CD8-positive, alpha-beta memory T cell (primary cell): ENCODE measurements around the gene PTAFR. TPM values are rescaled to one million over a fixed set of nuclear protein-coding genes. Genes with fewer than 3 reads are reported as not detected.

Experiments
- CTCF ChIA-PET: fragments of 350-600 bp; sonication (Branson Sonifier 250); formaldehyde crosslinking; loops from one replicate; lab custom pipeline; 2021; ENCODE audit warnings: antibody characterized with exemption; lab: Charles Lee
- POLR2A ChIA-PET: fragments of 350-600 bp; sonication (Branson Sonifier 250); formaldehyde crosslinking; loops from one replicate; lab custom pipeline; 2021; ENCODE audit warnings: antibody characterized with exemption; lab: Charles Lee
- DNase-seq, 5 donors: peaks; one replicate each; pipeline versions ENCODE4 v3.0.0 to v3.0.0-alpha.2; 2020 to 2022; ENCODE audit warnings: mixed read lengths in 1 of 5
- H3K27ac ChIP-seq: one replicate; pipeline ENCODE4 v1.7.0; 2013; ENCODE audit warnings: low read depth, mild to moderate bottlenecking, low read length, moderate library complexity
- H3K27me3 ChIP-seq: 2 replicates; pipeline ENCODE4 v1.7.0; 2013; ENCODE audit warnings: low read length, mild to moderate bottlenecking; ENCODE audit not compliant: insufficient read depth, poor library complexity, severe bottlenecking
- H3K36me3 ChIP-seq: 2 replicates; pipeline ENCODE4 v1.7.0; 2013; ENCODE audit warnings: mild to moderate bottlenecking, low read length, moderate library complexity; ENCODE audit not compliant: insufficient read depth
- H3K4me1 ChIP-seq: 2 replicates; pipeline ENCODE4 v1.7.0; 2013; ENCODE audit warnings: mild to moderate bottlenecking, low read length, moderate library complexity; ENCODE audit not compliant: insufficient read depth
- H3K4me3 ChIP-seq: 2 replicates; pipeline ENCODE4 v1.7.0; 2013; ENCODE audit warnings: mild to moderate bottlenecking, low read length
- H3K9me3 ChIP-seq: 2 replicates; pipeline ENCODE4 v1.7.0; 2013; ENCODE audit warnings: mild to moderate bottlenecking, low read length
- H3K27ac Mint-ChIP-seq, 8 donors: one replicate each; pipeline ENCODE4 v1.8.0; 2020 to 2021; ENCODE audit warnings: mixed read lengths in 8 of 8, mild to moderate bottlenecking in 6 of 8, inconsistent platforms in 3 of 8, moderate library complexity in 3 of 8
- H3K27me3 Mint-ChIP-seq, 2 donors: one replicate each; pipeline ENCODE4 v1.8.0; 2020 to 2021; ENCODE audit warnings: mixed read lengths in 2 of 2, mild to moderate bottlenecking in 1 of 2, moderate library complexity in 1 of 2
- H3K36me3 Mint-ChIP-seq, 3 donors: one replicate each; pipeline ENCODE4 v1.8.0; 2020 to 2021; ENCODE audit warnings: mixed read lengths in 3 of 3, inconsistent platforms in 1 of 3, mild to moderate bottlenecking in 1 of 3
- H3K4me1 Mint-ChIP-seq, 3 donors: one replicate each; pipeline ENCODE4 v1.8.0; 2020 to 2021; ENCODE audit warnings: mixed read lengths in 3 of 3, inconsistent platforms in 1 of 3, mild to moderate bottlenecking in 1 of 3
- H3K4me3 Mint-ChIP-seq, 7 donors: one replicate each; pipeline ENCODE4 v1.8.0; 2020 to 2021; ENCODE audit warnings: mixed read lengths in 7 of 7, mild to moderate bottlenecking in 6 of 7, moderate library complexity in 4 of 7, inconsistent platforms in 2 of 7
- H3K9me3 Mint-ChIP-seq, 5 donors: one replicate each; pipeline ENCODE4 v1.8.0; 2020 to 2022; ENCODE audit warnings: mixed read lengths in 5 of 5, mild to moderate bottlenecking in 3 of 5, moderate library complexity in 2 of 5, inconsistent platforms in 1 of 5
- polyA plus RNA-seq: library from polyadenylated mRNA; unstranded; fragments of 300-500 nt; fragmentation: Illumina TruSeq; gene quantifications from one replicate; pipeline ENCODE4 v1.2.3, GENCODE V29; 2021
- total RNA-seq, 2 experiments: library from RNA; stranded (reverse); gene quantifications; one replicate each; pipeline ENCODE4 v1.2.3, GENCODE V29; 2021

The PTAFR gene
- total and polyA plus RNA-seq, 3 experiments from 2014 or later, result 0.58 to 1.1 (median 0.59) TPM

DNA sequence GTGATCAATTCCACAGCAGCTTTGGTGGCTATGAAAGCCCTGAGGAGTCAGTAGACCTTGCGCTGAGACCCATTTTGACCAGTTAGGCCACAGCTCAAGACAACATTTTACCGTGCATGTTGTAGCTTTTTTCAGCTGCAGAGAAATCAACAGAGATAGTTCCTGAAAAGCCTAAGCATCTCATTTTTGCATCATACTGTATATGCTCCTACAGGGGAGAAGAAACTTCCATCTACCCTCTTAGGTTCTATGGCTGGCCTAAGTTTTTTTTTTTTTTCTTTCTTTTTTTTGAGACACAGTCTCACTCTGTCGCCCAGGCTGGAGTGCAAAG, 63.3 kb downstream of the PTAFR start:
- POLR2A ChIA-PET, result no interaction called here
- no peak for DNase-seq
- Mint-ChIP-seq H3K4me1 (peaks cover 6 to 10% (median 8%) of the 10 kb centered on the region in 3 donors), H3K4me3 (no peak overlapping the region), H3K36me3 (no peaks in the 10 kb centered on the region), H3K9me3 (no peaks in the 10 kb centered on the region), H3K27ac (no peak overlapping the region), H3K27me3 (peaks cover 0 to 4% of the 10 kb centered on the region in 2 donors)
- Histone ChIP-seq H3K9me3 (no peaks in the 10 kb centered on the region), H3K4me1 (peaks cover 10% of the 10 kb centered on the region), H3K36me3 (no peaks in the 10 kb centered on the region), H3K27ac (no peak overlapping the region), H3K27me3 (no peaks in the 10 kb centered on the region), H3K4me3 (no peak overlapping the region)
- CTCF ChIA-PET, result no interaction called here

DNA sequence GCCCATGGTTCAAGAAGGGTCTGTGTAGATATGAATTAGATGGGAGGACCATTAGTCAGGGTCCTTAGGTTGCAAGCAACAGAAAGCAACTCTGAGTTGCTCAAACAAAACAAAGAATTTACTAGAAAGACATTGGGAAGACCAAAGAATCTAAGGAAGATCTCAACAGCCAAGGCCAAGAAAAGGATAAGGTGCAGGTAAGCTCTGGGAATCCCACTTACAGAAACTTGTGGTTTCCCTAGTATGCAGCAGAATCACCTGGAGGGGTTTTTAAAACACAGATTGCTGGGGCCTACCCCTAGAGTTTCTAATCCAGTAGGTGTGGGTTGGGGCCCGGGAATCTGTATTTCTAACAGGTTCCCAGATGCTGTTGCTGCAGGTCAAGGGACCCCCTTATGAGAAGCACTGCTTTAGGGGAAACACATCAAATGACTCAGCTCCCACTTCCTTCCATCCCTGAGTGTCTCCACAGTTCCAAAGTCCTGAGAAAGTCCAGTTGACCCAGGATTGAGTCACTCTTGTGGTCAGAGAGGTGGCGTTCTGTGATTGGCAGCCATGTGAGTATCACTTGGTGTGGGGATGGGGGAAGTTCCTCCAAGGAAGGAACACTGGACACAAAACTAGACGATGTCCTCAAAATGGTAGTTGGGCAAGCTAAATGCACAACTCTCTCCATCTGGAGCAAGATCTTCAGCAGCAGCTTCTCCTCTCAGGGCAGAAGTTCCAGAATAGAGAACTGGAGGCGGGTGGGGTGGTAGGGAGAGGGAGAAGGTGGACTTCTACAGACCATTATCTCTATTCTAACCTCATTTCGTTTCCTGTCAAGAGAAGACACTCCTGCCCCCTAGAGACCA, 63.9 kb downstream of the PTAFR start:
- DNase-seq, result no peak
- CTCF ChIA-PET, result no interaction called here
- H3K27ac Mint-ChIP-seq, result no peak overlapping the region
- peaks cover 6 to 10% (median 8%) of the 10 kb centered on the region in 3 donors for H3K4me1 Mint-ChIP-seq
- peaks cover 0 to 3% of the 10 kb centered on the region in 2 donors for H3K27me3 Mint-ChIP-seq
- no peaks in the 10 kb centered on the region for H3K36me3 Mint-ChIP-seq
- Histone ChIP-seq H3K4me3 (no peak overlapping the region), H3K27ac (no peak overlapping the region), H3K36me3 (no peaks in the 10 kb centered on the region), H3K4me1 (peaks cover 10% of the 10 kb centered on the region), H3K9me3 (no peaks in the 10 kb centered on the region), H3K27me3 (no peaks in the 10 kb centered on the region)
- POLR2A ChIA-PET, result no interaction called here
- H3K4me3 Mint-ChIP-seq, result no peak overlapping the region
- no peaks in the 10 kb centered on the region for H3K9me3 Mint-ChIP-seq

DNA sequence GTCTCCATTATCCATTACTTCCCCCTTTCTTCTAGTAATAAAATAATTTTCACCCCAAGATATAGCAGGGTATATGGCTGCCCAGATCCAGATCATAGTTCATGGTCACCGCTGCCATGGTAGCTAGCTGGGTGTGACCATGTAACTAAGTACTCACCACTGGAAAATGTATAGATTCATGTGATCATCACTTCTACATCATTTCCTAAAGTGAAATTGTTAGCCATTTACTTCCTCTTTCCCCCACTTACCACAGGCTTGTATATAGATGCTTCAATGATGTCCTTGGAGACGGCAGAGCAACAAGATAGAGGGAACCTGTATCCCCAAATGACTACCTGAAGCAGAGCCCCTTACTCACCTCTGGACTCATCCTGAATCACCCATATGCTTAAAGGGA, 65.3 kb downstream of the PTAFR start:
- H3K9me3 Mint-ChIP-seq, result no peaks in the 10 kb centered on the region
- H3K27me3 ChIP-seq, result no peaks in the 10 kb centered on the region
- no peak overlapping the region for H3K27ac ChIP-seq
- no peaks in the 10 kb centered on the region for H3K36me3 Mint-ChIP-seq
- no peaks in the 10 kb centered on the region for H3K27me3 Mint-ChIP-seq
- POLR2A ChIA-PET, result no interaction called here
- H3K4me1 Mint-ChIP-seq, result peaks cover 6 to 10% (median 8%) of the 10 kb centered on the region in 3 donors
- H3K27ac Mint-ChIP-seq, result no peak overlapping the region
- no peak overlapping the region for H3K4me3 Mint-ChIP-seq
- DNase-seq, result no peak
- no peaks in the 10 kb centered on the region for H3K36me3 ChIP-seq
- CTCF ChIA-PET, result interaction anchor here (0.6 kb wide), 1 partner anchor 526 kb away, joined by 4 read pairs; no protein-coding TSS in a partner anchor
- H3K9me3 ChIP-seq, result no peaks in the 10 kb centered on the region
- H3K4me1 ChIP-seq, result peaks cover 10% of the 10 kb centered on the region
- no peak overlapping the region for H3K4me3 ChIP-seq

DNA sequence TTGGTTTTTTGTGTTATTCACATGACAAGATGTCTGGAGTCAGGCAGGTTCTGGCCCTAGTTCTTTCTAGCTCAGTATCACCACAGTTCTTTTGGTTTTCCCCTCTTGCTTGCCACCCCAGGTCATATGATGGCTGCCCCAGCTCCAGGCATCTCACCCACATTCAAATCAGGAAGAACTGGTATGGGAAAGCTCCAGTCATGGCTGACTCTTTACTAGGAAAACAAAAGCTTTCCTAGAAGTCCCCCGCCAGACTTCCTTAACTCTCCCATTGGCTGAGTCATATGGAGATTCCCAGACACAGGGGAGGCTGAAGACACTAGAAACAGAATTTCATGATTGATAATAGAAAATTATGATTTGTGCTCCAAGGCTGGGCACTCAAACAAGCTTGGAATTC, 65.9 kb downstream of the PTAFR start:
- H3K27ac Mint-ChIP-seq, result no peak overlapping the region
- Histone ChIP-seq H3K9me3 (no peaks in the 10 kb centered on the region), H3K27me3 (no peaks in the 10 kb centered on the region), H3K4me3 (no peak overlapping the region), H3K36me3 (no peaks in the 10 kb centered on the region), H3K4me1 (peaks cover 9% of the 10 kb centered on the region), H3K27ac (no peak overlapping the region)
- POLR2A ChIA-PET, result no interaction called here
- DNase-seq, result no peak
- H3K4me1 Mint-ChIP-seq, result peaks cover 6 to 10% (median 7%) of the 10 kb centered on the region in 3 donors
- no peaks in the 10 kb centered on the region for H3K9me3 Mint-ChIP-seq
- H3K27me3 Mint-ChIP-seq, result no peaks in the 10 kb centered on the region
- no peak overlapping the region for H3K4me3 Mint-ChIP-seq
- H3K36me3 Mint-ChIP-seq, result no peaks in the 10 kb centered on the region
- CTCF ChIA-PET, result interaction anchor here (0.9 to 3.5 kb wide), 3 partner anchors 19 to 99 kb away, joined by 3 to 11 read pairs (median 3); partner anchors contain the start of gene EYA3

DNA sequence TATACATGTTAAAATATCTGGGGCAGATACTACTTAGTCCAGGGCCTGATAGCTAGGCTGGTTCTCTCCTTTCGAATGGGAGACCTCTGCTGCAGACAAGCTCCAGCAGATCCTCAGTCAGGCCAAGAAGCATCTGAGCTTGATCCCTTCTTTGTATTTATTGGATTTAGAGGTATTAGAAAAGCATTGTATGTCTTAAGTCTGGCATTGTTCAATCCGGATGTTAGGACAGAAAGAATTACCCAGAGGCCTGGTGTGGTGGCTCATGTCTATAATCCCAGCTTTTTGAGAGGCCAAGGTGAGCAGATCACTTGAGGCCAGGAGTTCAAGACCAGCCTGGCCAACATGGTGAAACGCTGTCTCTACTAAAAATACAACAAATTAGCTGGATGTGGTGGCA, 66.9 kb downstream of the PTAFR start:
- peak overlapping the region in 1 of 8 donors; percentile 63 for H3K27ac Mint-ChIP-seq
- no peaks in the 10 kb centered on the region for H3K27me3 ChIP-seq
- no peaks in the 10 kb centered on the region for H3K4me1 ChIP-seq
- no peaks in the 10 kb centered on the region for H3K9me3 ChIP-seq
- no peak overlapping the region for H3K4me3 ChIP-seq
- no peaks in the 10 kb centered on the region for H3K36me3 Mint-ChIP-seq
- no peaks in the 10 kb centered on the region for H3K9me3 Mint-ChIP-seq
- no peak for DNase-seq
- no peak overlapping the region for H3K27ac ChIP-seq
- H3K27me3 Mint-ChIP-seq, result no peaks in the 10 kb centered on the region
- POLR2A ChIA-PET, result no interaction called here
- no peak overlapping the region for H3K4me3 Mint-ChIP-seq
- CTCF ChIA-PET, result interaction anchor here (1.0 to 3.5 kb wide), 2 partner anchors 18 to 21 kb away, joined by 3 to 11 read pairs; partner anchors contain the start of gene EYA3
- H3K4me1 Mint-ChIP-seq, result peaks cover 0 to under 1% (median 0%) of the 10 kb centered on the region in 3 donors
- H3K36me3 ChIP-seq, result no peaks in the 10 kb centered on the region

DNA sequence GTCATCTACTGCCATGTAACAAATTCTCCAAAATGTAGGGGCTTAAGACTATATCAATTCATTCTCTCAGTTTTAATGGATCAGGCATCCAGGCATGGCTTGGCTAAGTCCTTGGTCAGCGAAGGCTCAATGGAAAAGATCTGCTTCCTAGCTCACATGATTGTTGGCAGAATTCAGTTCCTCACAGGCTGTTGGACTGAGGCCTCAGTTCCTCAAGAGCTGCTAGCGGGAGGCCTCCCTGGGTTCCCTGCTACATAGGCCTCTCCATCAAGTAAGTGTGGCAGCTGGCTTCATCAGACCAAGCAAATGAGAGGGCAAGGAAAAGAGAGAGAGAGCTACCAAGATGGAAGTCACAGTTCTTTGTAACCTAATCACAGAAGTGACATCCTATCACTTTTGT, 68.5 kb downstream of the PTAFR start:
- Histone ChIP-seq H3K9me3 (no peaks in the 10 kb centered on the region), H3K27ac (no peak overlapping the region), H3K4me1 (no peaks in the 10 kb centered on the region), H3K36me3 (no peaks in the 10 kb centered on the region), H3K27me3 (no peaks in the 10 kb centered on the region), H3K4me3 (no peak overlapping the region)
- no peaks in the 10 kb centered on the region for H3K9me3 Mint-ChIP-seq
- H3K4me1 Mint-ChIP-seq, result no peaks in the 10 kb centered on the region
- H3K4me3 Mint-ChIP-seq, result no peak overlapping the region
- ChIA-PET CTCF (interaction anchor here (1.3 to 3.5 kb wide), 2 partner anchors 11 to 17 kb away, joined by 4 to 11 read pairs; no protein-coding TSS in a partner anchor), POLR2A (interaction anchor here (0.6 kb wide), 1 partner anchor 894 kb away, joined by 5 read pairs; no protein-coding TSS in a partner anchor)
- H3K27ac Mint-ChIP-seq, result no peak overlapping the region
- no peak for DNase-seq
- H3K27me3 Mint-ChIP-seq, result no peaks in the 10 kb centered on the region
- no peaks in the 10 kb centered on the region for H3K36me3 Mint-ChIP-seq

DNA sequence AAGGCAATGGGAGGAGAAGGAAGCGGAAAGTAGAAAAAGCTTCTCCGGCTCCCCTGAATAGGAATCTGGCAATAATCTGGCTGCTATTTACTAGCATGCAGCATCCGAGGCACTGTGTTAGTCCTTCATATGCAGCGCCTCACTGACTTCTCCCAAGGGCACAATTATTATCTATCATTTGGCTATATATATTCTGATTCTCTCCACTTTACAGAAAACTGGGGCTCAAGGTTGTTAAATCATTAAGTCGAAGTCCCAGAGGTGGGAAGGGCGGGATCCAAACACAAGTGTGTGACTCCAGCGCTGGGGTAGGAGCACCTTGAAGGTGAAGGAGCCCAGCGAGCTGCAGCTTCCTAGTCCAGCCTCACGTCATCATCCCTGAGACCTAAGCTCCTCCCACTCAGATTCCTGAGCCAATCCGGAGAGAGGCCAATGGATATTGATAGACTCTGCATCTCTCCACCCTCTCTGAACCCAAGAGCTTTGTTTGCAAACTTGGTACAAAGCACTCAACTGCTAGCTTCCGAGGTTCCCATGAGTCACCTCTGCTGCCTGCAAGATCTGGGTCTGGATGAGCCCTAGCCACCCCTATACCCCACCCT, 71.5 kb downstream of the PTAFR start:
- H3K9me3 ChIP-seq, result no peaks in the 10 kb centered on the region
- H3K4me3 Mint-ChIP-seq, result no peak overlapping the region
- H3K27ac ChIP-seq, result peak overlapping the region; percentile 18
- no peaks in the 10 kb centered on the region for H3K4me1 ChIP-seq
- no peak overlapping the region for H3K27ac Mint-ChIP-seq
- H3K36me3 ChIP-seq, result no peaks in the 10 kb centered on the region
- H3K27me3 Mint-ChIP-seq, result peaks cover 0 to 4% of the 10 kb centered on the region in 2 donors
- H3K27me3 ChIP-seq, result no peaks in the 10 kb centered on the region
- no peaks in the 10 kb centered on the region for H3K9me3 Mint-ChIP-seq
- CTCF ChIA-PET, result interaction anchor here (1.1 kb wide), 1 partner anchor 14 kb away, joined by 3 read pairs; no protein-coding TSS in a partner anchor
- DNase-seq, result no peak
- no peaks in the 10 kb centered on the region for H3K36me3 Mint-ChIP-seq
- no peaks in the 10 kb centered on the region for H3K4me1 Mint-ChIP-seq
- no peak overlapping the region for H3K4me3 ChIP-seq
- POLR2A ChIA-PET, result no interaction called here

DNA sequence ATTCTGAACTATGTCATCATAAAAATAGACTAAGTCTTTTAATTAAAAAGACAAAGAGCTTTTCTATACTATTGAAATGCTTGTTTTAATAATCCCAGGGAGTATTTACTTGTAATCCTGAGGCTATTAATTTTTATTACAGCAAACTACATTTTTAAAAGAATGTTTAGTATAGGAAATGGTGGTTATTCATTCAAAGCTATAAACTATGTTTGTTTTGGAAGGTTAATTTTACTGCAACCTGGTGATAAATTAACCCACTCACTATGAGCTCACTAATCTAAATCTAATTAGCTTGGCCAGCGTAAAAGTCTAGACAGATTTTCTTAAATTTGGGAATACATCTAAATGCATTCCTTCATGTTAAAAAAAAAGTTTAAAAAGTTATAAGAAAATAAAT, 74.3 kb downstream of the PTAFR start:
- DNase-seq, result no peak
- Histone ChIP-seq H3K27me3 (no peaks in the 10 kb centered on the region), H3K27ac (no peak overlapping the region), H3K36me3 (no peaks in the 10 kb centered on the region), H3K4me3 (no peak overlapping the region), H3K4me1 (no peaks in the 10 kb centered on the region), H3K9me3 (no peaks in the 10 kb centered on the region)
- Mint-ChIP-seq H3K36me3 (no peaks in the 10 kb centered on the region), H3K27ac (no peak overlapping the region), H3K9me3 (no peaks in the 10 kb centered on the region), H3K4me1 (no peaks in the 10 kb centered on the region), H3K4me3 (no peak overlapping the region), H3K27me3 (peaks cover 0 to 4% of the 10 kb centered on the region in 2 donors)
- CTCF ChIA-PET, result no interaction called here
- POLR2A ChIA-PET, result interaction anchor here (0.7 kb wide), 1 partner anchor 21 kb away, joined by 3 read pairs; no protein-coding TSS in a partner anchor
